Stimulated activated CD4-positive, alpha-beta T cell treated with anti-CD3 and anti-CD28 coated beads, Interleukin-4, amount 100 ng/mL, for 1 hour (primary cell): Measurements from ENCODE around the gene ST6GALNAC1.
A peak's percentile ranks its signal among the peaks of the same experiment; 100 is the strongest.
"Not testable (repeated sequence)": the region's sequence is repeated elsewhere in the genome, so short reads cannot be mapped to it uniquely, and the experiment has no call there.

Experiments used
- DNase-seq: peaks from one replicate; pipeline ENCODE4 v3.0.0-alpha.2; 2020

The ST6GALNAC1 gene

GRCh38 chr17:76641501-76641900 lies 2.1 kb downstream of the ST6GALNAC1 start:
- DNase-seq = no peak

GRCh38 chr17:76640550-76641380 lies 2.8 kb downstream of the ST6GALNAC1 start:
- DNase-seq = no peak

- DNase-seq = no peak
Measured at GRCh38 chr17:76638263-76638662, 5.3 kb downstream of the ST6GALNAC1 start.

GRCh38 chr17:76636486-76637206 lies 6.9 kb downstream of the ST6GALNAC1 start:
- DNase-seq = not testable (repeated sequence)

GRCh38 chr17:76635659-76636360 lies 7.7 kb downstream of the ST6GALNAC1 start:
- DNase-seq = no peak

GRCh38 chr17:76635039-76635438 lies 8.5 kb downstream of the ST6GALNAC1 start:
- DNase-seq = no peak

GRCh38 chr17:76633628-76634328 lies 9.8 kb downstream of the ST6GALNAC1 start:
- no peak for DNase-seq

- no peak for DNase-seq
Measured at GRCh38 chr17:76631821-76632565, 11.6 kb downstream of the ST6GALNAC1 start.

GRCh38 chr17:76630151-76630550 lies 13.4 kb downstream of the ST6GALNAC1 start:
- DNase-seq = no peak

- DNase-seq = no peak
Measured at GRCh38 chr17:76627510-76627909, 16.0 kb downstream of the ST6GALNAC1 start.

- no peak for DNase-seq
Measured at GRCh38 chr17:76626442-76626841, 17.1 kb downstream of the ST6GALNAC1 start.

- DNase-seq = no peak
Measured at GRCh38 chr17:76625496-76625895, 18.1 kb downstream of the ST6GALNAC1 start.

- peak; percentile 80 for DNase-seq
Measured at GRCh38 chr17:76623271-76624146, 20.0 kb downstream of the ST6GALNAC1 start.

- no peak for DNase-seq
Measured at GRCh38 chr17:76617838-76618237, 25.7 kb downstream of the ST6GALNAC1 start.

GRCh38 chr17:76614912-76615617 lies 28.5 kb downstream of the ST6GALNAC1 start:
- no peak for DNase-seq

- not testable (repeated sequence) for DNase-seq
Measured at GRCh38 chr17:76614064-76614759, 29.3 kb downstream of the ST6GALNAC1 start.

GRCh38 chr17:76612977-76613851 lies 30.3 kb downstream of the ST6GALNAC1 start:
- no peak for DNase-seq

GRCh38 chr17:76612465-76612864 lies 31.1 kb downstream of the ST6GALNAC1 start:
- DNase-seq = no peak

- no peak for DNase-seq
Measured at GRCh38 chr17:76611758-76612157, 31.8 kb downstream of the ST6GALNAC1 start.
